Psoas muscle (tissue), 8 donors: ENCODE data around the gene PPP1R12A. TPM values are rescaled to one million over a fixed set of nuclear protein-coding genes. Genes with fewer than 3 reads are reported as not detected.

Experiments
- ATAC-seq, 4 donors: fragments of 200-7000 bp; cut with Tn5 transposase; one replicate each; pipeline ENCODE4 v1.9.1; 2020; ENCODE audit warnings: moderate library complexity in 3 of 4, mild to moderate bottlenecking in 2 of 4
- DNase-seq, 2 donors: peaks; one replicate each; pipeline ENCODE4 v3.0.0-alpha.2; 2020
- H3K27ac ChIP-seq: fragments of 200-600 bp; one replicate; pipeline ENCODE4 v1.8.0; 2022
- H3K27me3 ChIP-seq, 3 donors: fragments of 200-600 bp in 1 of 3; one replicate each; pipeline versions ENCODE4 v1.6.1 to v1.8.0; 2013 to 2022; ENCODE audit warnings: low read length in 2 of 3, mild to moderate bottlenecking in 2 of 3, moderate library complexity in 1 of 3; ENCODE audit not compliant: insufficient read depth in 3 of 3
- H3K36me3 ChIP-seq, 2 donors: fragments of 200-600 bp in 1 of 2; one replicate each; pipeline versions ENCODE4 v1.6.1 to v1.8.0; 2013 to 2022; ENCODE audit warnings: low read depth in 1 of 2, mild to moderate bottlenecking in 1 of 2, moderate library complexity in 1 of 2; ENCODE audit not compliant: insufficient read depth in 1 of 2
- H3K4me1 ChIP-seq: fragments of 200-600 bp; one replicate; pipeline ENCODE4 v1.8.0; 2022
- H3K4me3 ChIP-seq: fragments of 200-600 bp; one replicate; pipeline ENCODE4 v1.8.0; 2022; ENCODE audit warnings: mild to moderate bottlenecking
- H3K9me3 ChIP-seq: fragments of 200-600 bp; one replicate; pipeline ENCODE4 v1.8.0; 2022
- WGBS, 3 donors: extraction: QIAGEN DNeasy Blood & Tissue Kit; methylation state at CpG; one replicate each; pipeline versions ENCODE4 v1.1.6 to v1.1.7; 2013; 5-methylcytosine and 5-hydroxymethylcytosine counted together
- intact Hi-C, 2 donors: fragments of 100-400 bp; cut with DNase I; formaldehyde crosslinking; loops; one replicate each; pipeline versions ENCODE4 v1.11.0 to v1.14.2; 2022
- polyA plus RNA-seq, 3 donors: library from polyadenylated mRNA; stranded (reverse); fragments of 200-250 nt; gene quantifications; one replicate each; pipeline ENCODE4 v1.2.3, GENCODE V29; 2013
- total RNA-seq, 4 donors: library from RNA; stranded (reverse); fragmentation: NEBNext Ultra II Directional in 2 of 4; extraction: Animal tissue kit (Norgen Biotek cat#: 25700) in 2 of 4; gene quantifications; one replicate each; pipeline versions ENCODE4 v1.2.1 to v1.2.4, GENCODE V29; 2021 to 2023
- TF ChIP-seq, protein P1 (sequence below): fragments of 200-600 bp; IDR thresholded peaks from one replicate; pipeline ENCODE4 v1.8.0; 2022; ENCODE audit warnings: antibody characterized with exemption
- donor health status: healthy with polysubstance abuse.
- donor health status: DM: no; HTN: no; CAD: no; lungs with moderate emphysema.
- donor health status: Bipolar disorder and iron deficiency.
- donor health status: healthy.
- donor health status: DM: yes; HTN: yes; CAD: no.
- donor health status: DM: no; HTN: no; CAD: no.
- donor health status: DM: no; HTN: no; CAD: no.
- donor health status: DM: yes; HTN: yes; CAD: no.

Gene PPP1R12A
- total and polyA plus RNA-seq, 7 donors: 9.5 to 51.2 (median 37.8) TPM

DNA sequence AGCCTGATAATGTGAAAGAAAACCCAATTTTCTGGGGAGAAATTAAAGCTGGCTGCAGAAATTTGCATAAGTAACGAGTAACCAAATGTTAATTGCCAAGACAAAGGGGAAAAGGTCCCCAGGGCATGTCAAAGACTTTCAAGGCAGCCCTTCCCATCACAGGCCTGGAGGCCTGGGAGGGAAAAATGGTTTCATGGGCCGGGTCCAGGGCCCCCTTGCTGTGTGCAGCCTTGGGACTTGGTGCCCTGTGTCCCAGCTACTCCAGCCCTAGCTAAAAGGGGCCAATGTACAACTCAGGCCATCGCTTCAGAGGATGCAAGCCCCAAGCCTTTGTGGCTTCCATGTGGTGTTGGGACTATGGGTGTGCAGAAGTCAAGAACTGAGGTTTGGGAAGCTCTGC lies 96.5 kb downstream of the PPP1R12A start:
- peaks cover 9% of the 10 kb centered on the region for H3K4me1 ChIP-seq
- 96 to 100% (median 98%) methylated on average over 3 of the region's 3 CpGs for WGBS, 3 donors
- H3K36me3 ChIP-seq: no peaks in the 10 kb centered on the region
- intact Hi-C loops: no loop called here
- DNase-seq: no peak
- TF ChIP-seq, protein P1, sequence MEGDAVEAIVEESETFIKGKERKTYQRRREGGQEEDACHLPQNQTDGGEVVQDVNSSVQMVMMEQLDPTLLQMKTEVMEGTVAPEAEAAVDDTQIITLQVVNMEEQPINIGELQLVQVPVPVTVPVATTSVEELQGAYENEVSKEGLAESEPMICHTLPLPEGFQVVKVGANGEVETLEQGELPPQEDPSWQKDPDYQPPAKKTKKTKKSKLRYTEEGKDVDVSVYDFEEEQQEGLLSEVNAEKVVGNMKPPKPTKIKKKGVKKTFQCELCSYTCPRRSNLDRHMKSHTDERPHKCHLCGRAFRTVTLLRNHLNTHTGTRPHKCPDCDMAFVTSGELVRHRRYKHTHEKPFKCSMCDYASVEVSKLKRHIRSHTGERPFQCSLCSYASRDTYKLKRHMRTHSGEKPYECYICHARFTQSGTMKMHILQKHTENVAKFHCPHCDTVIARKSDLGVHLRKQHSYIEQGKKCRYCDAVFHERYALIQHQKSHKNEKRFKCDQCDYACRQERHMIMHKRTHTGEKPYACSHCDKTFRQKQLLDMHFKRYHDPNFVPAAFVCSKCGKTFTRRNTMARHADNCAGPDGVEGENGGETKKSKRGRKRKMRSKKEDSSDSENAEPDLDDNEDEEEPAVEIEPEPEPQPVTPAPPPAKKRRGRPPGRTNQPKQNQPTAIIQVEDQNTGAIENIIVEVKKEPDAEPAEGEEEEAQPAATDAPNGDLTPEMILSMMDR: no peak
- ATAC-seq: no peak
- no peaks in the 10 kb centered on the region for H3K9me3 ChIP-seq
- no peaks in the 10 kb centered on the region for H3K27me3 ChIP-seq
- H3K4me3 ChIP-seq: no peak overlapping the region
- H3K27ac ChIP-seq: no peak overlapping the region

DNA sequence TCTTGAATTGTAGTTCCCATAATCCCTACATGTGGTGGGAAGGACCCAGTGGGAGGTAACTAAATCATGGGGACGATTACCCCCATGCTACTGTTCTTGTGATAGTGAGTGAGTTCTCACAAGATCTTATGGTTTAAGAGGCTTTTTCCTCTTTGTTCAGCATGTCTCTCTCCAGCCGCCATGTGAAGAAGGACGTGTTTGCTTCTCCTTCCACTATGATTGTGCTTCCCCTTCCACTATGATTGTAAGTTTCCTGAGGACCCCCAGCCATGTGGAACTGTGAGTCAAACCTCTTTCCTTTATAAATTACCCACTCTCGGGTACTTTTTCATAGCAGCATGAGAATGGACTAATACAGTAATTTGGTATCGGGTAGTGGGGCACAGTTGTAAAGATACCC lies 97.3 kb downstream of the PPP1R12A start:
- H3K4me1 ChIP-seq: peaks cover 6% of the 10 kb centered on the region
- TF ChIP-seq, protein P1: no peak
- 96 to 97% (median 96%) methylated on average over 5 of the region's 5 CpGs for WGBS, 3 donors

DNA sequence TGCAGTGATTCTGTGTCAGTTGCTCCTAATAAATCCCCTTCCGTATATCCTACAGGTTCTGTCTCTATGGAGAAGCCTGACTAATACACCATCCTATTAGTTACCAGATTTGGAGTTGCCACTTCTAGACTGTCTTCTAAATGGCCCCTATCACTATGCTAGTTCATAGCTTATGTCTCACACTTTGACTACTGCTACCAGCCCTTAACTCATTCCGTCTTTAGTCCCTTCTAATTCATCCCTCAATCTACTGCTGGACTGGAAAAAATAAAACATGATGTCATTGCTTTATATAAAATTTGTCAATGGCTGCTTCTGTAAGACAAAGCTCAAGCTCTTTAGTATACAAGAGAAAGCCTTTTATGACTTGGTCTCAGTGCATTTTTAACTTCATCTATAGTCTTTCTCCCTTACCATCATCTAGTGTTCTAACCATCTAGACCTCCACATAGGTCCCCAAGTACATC lies 99.5 kb downstream of the PPP1R12A start:
- H3K9me3 ChIP-seq: no peaks in the 10 kb centered on the region
- H3K36me3 ChIP-seq: peaks cover 0 to 17% of the 10 kb centered on the region in 2 donors
- no peak overlapping the region for H3K27ac ChIP-seq
- no peak overlapping the region for H3K4me3 ChIP-seq
- WGBS, 3 donors: 51 to 89% (median 69%) methylated on average over 2 of the region's 2 CpGs
- no peak for DNase-seq
- TF ChIP-seq, protein P1: no peak
- H3K27me3 ChIP-seq: no peaks in the 10 kb centered on the region
- peaks cover 5% of the 10 kb centered on the region for H3K4me1 ChIP-seq
- peak in 2 of 4 donors; percentile 40 to 48 for ATAC-seq
- intact Hi-C loops: no loop called here

More for the DNA sequence above, 97.3 kb downstream of the PPP1R12A start:
- ATAC-seq: no peak
- Histone ChIP-seq H3K9me3 (no peaks in the 10 kb centered on the region), H3K27ac (no peak overlapping the region), H3K36me3 (no peaks in the 10 kb centered on the region), H3K4me3 (no peak overlapping the region), H3K27me3 (no peaks in the 10 kb centered on the region)
- intact Hi-C loops: no loop called here
- DNase-seq: no peak

DNA sequence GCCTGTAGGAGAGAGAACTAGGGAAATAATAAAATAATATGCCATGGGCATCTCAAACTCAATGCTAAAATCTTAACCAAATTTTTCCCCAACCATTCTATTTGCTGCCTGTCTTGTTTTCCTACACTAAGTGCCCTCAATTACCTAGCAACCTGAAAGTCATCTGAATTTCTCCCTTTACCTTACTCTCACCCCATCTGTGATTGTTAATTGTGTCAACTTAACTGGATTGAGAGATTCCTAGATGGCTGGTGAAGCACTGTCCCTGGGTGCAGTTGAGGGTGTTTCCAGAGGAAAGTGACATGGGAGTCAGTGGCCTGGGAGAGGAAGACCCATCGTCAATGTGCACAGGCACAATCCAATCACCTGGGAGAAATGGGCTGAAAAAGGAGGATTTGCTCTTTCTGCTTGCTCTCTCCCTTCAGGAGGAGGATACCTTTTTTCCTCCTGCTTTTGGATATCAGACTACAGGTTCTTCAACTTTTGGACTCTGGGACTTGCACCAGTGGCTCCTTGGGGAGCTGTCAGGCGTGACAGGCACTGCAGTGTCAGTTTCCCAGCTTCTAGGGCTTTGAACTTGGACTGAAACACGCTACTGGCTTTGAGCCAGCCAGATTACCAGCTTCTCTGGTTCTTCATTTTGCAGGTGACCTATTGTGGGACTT lies 100.1 kb downstream of the PPP1R12A start:
- intact Hi-C loops: no loop called here
- 57 to 77% (median 63%) methylated on average over 3 of the region's 3 CpGs for WGBS, 3 donors
- no peaks in the 10 kb centered on the region for H3K27me3 ChIP-seq
- no peak for DNase-seq
- ATAC-seq: peak in 1 of 4 donors; percentile 36
- no peaks in the 10 kb centered on the region for H3K9me3 ChIP-seq
- peaks cover 5% of the 10 kb centered on the region for H3K4me1 ChIP-seq
- TF ChIP-seq, protein P1: no peak
- no peak overlapping the region for H3K4me3 ChIP-seq
- no peak overlapping the region for H3K27ac ChIP-seq
- H3K36me3 ChIP-seq: peaks cover 0 to 17% of the 10 kb centered on the region in 2 donors

DNA sequence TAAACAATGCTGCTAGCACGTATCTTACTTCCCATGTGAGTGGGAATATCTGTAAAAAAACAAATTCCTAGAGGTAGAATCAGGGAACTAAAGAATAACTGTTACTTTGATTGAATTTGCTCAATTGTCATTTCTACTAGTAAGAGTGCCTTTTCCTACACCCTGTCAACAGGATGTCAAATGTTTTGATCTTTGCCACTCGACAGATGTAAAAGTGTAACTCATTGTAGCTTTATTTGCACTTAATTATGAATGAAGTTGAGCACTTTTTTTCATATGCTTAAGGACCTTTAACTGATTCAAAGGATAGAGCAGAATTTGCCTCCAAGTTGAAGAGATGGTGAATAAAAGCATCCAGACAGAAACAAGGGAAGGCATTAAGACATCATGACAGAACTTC lies 104.5 kb downstream of the PPP1R12A start:
- DNase-seq (no peak), ATAC-seq (no peak)
- WGBS, 3 donors: 56 to 87% (median 87%) methylated on average over 2 of the region's 2 CpGs
- no peaks in the 10 kb centered on the region for H3K9me3 ChIP-seq
- H3K27ac ChIP-seq: no peak overlapping the region
- no peak overlapping the region for H3K4me3 ChIP-seq
- peaks cover 0 to 17% of the 10 kb centered on the region in 2 donors for H3K36me3 ChIP-seq
- TF ChIP-seq, protein P1: no peak
- intact Hi-C loops: no loop called here
- H3K4me1 ChIP-seq: peaks cover 5% of the 10 kb centered on the region
- H3K27me3 ChIP-seq: no peaks in the 10 kb centered on the region
